ENCODE measurements around the gene BRAP. TPM values are rescaled to one million over a fixed set of nuclear protein-coding genes. Genes with fewer than 3 reads are reported as not detected.
A peak's percentile ranks its signal among the peaks of the same experiment; 100 is the strongest.

The BRAP gene
- total and polyA plus RNA-seq, 10 donors = 6.4 to 19.6 (median 16.5) TPM

GRCh38 chr12:111673503-111673902 lies 12.3 kb downstream of the BRAP start:
- Histone ChIP-seq H3K4me3 (no peak overlapping the region), H3K9me3 (no peaks in the 10 kb centered on the region), H3K27me3 (replicated peaks in 1 of 7) (no peaks in the 10 kb centered on the region), H3K27ac (no peak overlapping the region), H3K4me1 (no peaks in the 10 kb centered on the region), H3K36me3 (peaks cover 5 to 100% (median 94%) of the 10 kb centered on the region in 6 donors)
- intact Hi-C loops (cut with DNase I; ENCODE audit: low total_unique reads) = no loop called here
- TF ChIP-seq CTCF (IDR thresholded peaks at IDR 0.05 in 8 of 11, conservative IDR thresholded peaks at IDR 0.05 in 3 of 11) = peak in 6 of 11 experiments; percentile 2 to 40 (median 24)
- no peak for TF ChIP-seq POLR2AphosphoS5 (IDR thresholded peaks at IDR 0.05)
- WGBS, 5 donors = 80 to 95% (median 88%) methylated on average over 3 of the region's 3 CpGs
- no peak for DNase-seq

GRCh38 chr12:111672822-111673381 lies 12.9 kb downstream of the BRAP start:
- intact Hi-C loops (cut with DNase I; ENCODE audit: low total_unique reads) = no loop called here
- no peaks in the 10 kb centered on the region for H3K27me3 ChIP-seq (replicated peaks in 1 of 7)
- peaks cover 5 to 100% (median 90%) of the 10 kb centered on the region in 6 donors for H3K36me3 ChIP-seq
- TF ChIP-seq CTCF (IDR thresholded peaks at IDR 0.05 in 8 of 11, conservative IDR thresholded peaks at IDR 0.05 in 3 of 11) (no peak), POLR2A (IDR thresholded peaks at IDR 0.05) (no peak), POLR2AphosphoS5 (IDR thresholded peaks at IDR 0.05) (no peak)
- H3K27ac ChIP-seq = no peak overlapping the region
- H3K9me3 ChIP-seq = no peaks in the 10 kb centered on the region
- H3K4me1 ChIP-seq = no peaks in the 10 kb centered on the region
- no peak overlapping the region for H3K4me3 ChIP-seq
- DNase-seq = no peak
- WGBS, 5 donors = 88 to 96% (median 93%) methylated on average over 10 of the region's 10 CpGs

- DNase-seq = no peak
These were observed 20.5 kb downstream of the BRAP start for GRCh38 chr12:111664961-111665865.

More at GRCh38 chr12:111664961-111665865, 20.5 kb downstream of the BRAP start:
- no peak for TF ChIP-seq POLR2AphosphoS5 (IDR thresholded peaks at IDR 0.05)
- TF ChIP-seq POLR2A (IDR thresholded peaks at IDR 0.05) = no peak
- TF ChIP-seq CTCF (IDR thresholded peaks at IDR 0.05 in 8 of 11, conservative IDR thresholded peaks at IDR 0.05 in 3 of 11) = no peak
- Histone ChIP-seq H3K36me3 (peaks cover 5 to 100% (median 78%) of the 10 kb centered on the region in 6 donors), H3K4me3 (no peak overlapping the region), H3K27me3 (replicated peaks in 1 of 7) (no peaks in the 10 kb centered on the region), H3K4me1 (no peaks in the 10 kb centered on the region), H3K9me3 (no peaks in the 10 kb centered on the region), H3K27ac (peak overlapping the region in 4 of 8 donors; percentile 9 to 31 (median 24))
- intact Hi-C loops (cut with DNase I; ENCODE audit: low total_unique reads) = no loop called here
- WGBS, 5 donors = 79 to 90% (median 84%) methylated on average over 11 of the region's 11 CpGs

Data from spleen (tissue), 11 donors.